Fibroblast of skin of abdomen (primary cell): ENCODE results near the gene PGM2.
"Not testable (repeated sequence)": the region's sequence is repeated elsewhere in the genome, so short reads cannot be mapped to it uniquely, and the experiment has no call there.

Experiments used
- DNase-seq: peaks from one replicate; pipeline ENCODE4 v3.0.0-alpha.2; 2013

Gene PGM2

DNA sequence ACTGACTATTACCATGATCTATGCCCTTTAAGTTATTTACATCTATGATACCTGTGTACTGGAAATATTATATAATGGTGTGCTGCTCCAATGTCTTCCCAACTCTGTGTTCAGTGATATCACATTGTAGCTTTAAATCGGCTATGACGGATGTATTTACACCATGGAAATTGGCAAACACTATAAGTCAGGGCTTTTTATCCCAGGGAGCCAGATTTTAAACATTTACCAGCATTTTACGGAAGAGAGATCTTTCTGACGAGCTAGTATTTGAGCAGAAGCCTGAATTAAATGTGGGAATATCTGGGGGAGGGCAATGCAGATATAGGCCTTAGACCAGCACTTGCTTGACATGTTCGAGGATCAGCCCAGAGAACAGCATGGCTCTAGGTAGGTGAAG, 7.7 kb upstream of the PGM2 start:
- DNase-seq = no peak

DNA sequence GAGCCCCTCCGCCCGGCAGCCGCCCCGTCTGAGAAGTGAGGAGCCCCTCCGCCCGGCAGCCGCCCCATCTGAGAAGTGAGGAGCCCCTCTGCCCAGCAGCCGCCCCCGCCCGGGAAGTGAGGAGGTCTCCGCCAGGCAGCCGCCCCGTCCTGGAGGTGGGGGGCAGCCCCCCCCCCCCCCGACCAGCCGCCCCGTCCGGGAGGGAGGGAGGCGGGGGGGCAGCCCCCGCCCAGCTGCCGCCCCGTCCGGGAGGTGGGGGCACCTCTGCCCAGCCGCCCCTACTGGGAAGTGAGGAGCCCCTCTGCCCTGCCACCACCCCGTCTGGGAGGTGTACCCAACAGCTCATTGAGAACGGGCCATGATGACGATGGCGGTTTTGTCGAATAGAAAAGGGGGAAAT, 6.0 kb upstream of the PGM2 start:
- not testable (repeated sequence) for DNase-seq

DNA sequence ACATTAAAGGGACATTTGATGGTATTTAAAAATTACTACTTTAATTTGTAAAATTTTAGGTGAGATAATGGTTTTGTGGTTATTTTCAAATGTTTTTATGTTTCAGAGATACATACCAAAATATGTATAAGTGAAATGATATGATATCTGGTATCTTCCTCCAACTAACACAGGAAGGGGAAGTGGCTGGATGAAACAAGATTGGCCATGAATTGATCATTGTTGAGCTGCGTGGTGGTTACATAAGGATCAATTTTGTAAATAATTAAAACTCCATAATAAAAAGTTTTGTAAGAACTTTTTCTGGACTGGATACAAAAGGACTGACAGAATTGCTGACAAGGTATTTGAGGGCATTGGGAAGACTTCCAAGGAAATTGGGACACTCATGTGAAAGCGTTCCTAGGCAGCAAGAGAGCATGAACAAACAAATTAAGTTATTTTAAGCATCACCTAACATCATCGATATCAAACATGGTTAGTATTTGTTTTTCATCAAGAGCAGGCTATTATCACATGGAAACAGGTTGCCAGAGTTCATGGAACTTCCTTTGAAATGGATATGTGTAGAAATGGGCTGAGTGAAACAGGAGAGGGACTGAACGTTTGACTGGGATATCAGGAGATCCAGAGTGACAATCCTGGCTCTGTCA, 4.4 kb upstream of the PGM2 start:
- DNase-seq = no peak

DNA sequence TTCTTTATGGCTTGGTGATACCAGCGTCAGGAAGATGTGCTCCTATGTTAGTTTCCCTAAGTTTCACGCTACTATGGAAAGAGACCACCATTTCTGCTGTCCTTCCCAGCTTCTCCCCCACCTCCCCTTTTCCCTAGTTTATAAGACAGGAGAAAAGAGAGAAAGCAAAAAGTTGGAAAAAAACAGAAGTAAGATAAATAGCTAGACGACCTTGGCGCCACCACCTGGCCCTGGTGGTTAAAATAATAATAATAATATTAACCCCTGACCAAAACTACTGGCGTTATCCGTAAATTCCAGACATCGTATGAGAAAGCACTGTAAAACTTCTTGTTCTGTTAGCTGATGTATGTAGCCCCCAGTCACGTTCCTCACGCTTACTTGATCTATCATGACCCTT, 985 bp upstream of the PGM2 start:
- DNase-seq = not testable (repeated sequence)

DNA sequence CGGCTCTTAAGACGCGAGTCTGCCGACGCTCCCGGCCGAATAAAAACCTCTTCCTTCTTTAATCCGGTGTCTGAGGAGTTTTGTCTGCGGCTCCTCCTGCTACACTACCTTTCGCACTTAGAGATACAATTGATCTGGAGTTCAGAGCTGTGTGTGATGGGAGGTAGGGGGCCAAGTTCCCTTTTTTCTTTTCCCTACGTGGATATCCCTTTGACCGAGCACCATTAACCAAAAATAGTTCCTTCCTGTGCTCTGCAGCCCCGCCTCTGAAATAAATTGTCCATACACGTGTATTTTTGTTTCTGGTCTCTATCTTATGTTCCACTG, 555 bp upstream of the PGM2 start:
- DNase-seq = no peak

DNA sequence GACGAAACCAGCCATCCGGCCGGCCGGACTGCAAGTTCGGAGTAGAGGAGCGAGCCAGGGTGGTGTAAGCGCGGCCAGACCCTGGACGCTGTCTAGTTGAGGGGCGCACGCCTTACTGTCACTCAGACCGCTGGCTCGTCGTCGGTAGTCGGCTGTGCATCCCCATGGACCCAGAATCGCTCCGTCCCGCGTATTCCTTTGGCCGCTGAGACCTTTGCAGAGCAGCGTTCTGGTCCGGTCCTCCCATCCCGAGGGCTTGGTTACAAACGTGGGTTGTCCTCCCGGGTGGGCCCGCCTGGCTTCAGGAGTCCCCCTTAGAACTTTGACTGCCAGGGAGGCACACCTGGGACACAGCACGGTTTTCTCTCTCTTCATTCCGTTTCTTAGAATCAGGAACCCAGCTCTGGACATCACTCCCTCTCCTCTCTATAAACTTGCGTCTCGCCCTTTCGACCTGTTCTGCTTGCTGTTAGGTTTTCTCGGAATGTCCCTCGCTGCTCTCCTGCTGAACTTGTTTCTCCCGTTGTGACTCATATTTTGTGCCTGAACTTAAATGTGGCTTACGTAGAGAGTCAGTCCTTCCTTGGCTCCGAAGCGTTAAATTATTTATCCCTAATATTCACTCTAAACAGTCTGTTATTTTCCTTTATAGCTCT, 672 bp downstream of the PGM2 start:
- DNase-seq = no peak

DNA sequence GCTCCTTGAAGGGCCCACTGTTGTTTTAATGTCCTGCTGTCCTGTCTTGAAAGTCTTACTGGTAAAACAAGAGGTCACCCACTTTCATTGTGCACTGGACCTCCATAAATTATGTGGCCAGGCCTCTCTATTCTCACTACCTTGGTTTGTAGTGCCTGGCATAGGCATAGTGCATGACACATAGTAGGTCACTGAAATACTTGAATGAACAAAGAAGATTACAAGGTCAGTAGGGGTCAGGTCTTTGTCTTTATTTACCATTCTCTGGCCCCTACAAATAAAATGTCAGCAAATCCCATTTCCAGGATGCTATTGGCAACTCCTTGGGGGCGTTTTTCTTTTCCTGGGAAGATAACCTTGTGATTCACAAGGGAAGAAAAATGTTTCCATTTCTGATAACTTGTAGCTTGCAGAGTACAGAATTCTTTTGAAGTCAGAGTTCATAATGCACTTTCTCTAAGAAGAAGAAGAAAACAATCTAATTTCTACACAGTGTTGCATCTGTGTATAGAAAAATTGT, 1.4 kb downstream of the PGM2 start:
- no peak for DNase-seq

DNA sequence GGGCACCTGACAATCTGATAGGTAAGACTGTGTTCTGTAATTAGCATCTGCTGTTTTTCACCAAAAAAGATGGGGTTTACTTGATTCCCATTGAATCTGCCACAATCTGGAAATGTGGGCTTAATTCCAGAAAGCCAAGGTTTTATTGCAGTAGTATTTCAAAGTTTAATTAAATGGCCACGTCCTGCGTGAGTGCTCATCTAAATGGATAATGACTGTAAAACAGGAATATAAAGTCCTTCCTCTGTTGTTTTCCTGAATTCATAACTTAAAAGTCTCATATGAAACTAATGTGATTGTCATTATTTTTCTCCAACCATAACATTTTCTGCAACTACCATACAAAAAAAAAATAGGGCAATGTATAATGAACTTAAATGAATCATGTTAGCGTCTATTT, 2.4 kb downstream of the PGM2 start:
- no peak for DNase-seq

DNA sequence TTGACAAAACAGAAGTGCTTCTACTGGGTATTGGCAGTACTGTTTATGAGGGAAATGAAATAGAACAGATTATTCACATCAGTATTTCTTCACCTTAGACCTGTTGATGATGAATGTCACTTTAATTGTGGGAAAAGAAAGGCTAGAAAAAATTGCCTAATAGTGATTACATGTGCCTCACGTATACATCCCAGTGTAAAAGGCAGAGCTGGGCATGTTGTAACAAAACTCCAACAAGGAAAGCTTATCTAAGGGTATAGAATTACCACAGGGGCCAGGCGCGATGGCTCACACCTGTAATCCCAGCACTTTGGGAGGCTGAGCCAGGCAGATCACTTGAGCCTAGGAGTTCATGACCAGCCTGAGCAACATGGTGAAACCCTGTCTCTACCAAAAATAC, 4.2 kb downstream of the PGM2 start:
- no peak for DNase-seq

DNA sequence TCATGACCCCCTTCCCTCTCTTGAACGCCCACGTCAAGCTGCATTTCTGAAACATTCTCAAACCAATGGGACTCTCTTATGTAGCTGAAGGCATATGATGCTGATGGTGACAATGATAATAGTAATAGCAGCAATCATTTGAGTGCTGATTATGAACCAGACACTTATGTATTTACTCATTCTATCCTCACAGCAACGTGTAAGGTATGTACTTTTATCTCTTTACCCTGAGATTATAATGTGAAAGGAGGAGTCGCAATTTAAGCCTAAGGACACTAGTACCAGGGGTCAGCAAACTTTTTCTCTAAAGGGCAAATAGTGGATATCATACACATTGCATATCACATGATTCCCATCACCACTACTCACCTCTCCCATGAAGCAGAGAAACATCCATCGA, 8.5 kb downstream of the PGM2 start:
- DNase-seq = no peak

DNA sequence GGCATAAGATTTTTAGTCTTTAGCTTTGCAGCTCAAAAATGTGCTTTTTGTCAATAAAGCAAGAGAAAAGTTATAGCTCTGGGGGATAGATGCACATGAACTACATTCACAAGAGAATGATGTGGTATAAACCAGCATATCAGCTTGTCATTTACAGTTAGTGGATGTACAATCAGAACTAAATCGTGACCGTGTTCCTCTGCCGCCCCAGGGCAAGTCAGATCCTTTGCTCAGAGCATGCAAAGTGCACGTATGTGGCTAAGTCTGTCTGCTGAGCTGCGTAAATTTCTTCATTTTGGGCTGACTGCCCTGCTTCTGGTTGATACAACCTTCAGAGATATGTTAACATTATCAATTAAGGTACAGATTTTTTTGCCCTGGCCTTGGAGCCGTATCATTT, 9.3 kb downstream of the PGM2 start:
- DNase-seq = no peak

DNA sequence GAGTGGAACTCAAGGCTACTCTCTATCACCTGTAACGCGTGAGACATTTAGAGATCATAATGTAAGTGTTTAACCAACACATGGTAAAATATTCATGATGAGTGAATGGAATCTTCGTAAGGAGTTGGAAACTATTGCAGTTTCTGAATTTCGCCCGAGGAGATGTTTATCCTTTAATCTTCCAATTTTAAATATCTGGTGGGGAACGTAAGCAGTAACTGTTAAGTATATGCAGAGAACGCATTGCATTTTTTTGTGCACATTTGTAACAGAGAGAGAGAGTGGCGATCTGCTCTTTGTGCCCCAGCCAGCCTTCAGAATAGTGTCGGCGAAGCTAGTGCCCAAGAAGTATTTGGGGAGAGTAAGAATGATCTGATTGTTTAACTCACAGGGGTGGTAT, 9.8 kb downstream of the PGM2 start:
- DNase-seq = no peak

DNA sequence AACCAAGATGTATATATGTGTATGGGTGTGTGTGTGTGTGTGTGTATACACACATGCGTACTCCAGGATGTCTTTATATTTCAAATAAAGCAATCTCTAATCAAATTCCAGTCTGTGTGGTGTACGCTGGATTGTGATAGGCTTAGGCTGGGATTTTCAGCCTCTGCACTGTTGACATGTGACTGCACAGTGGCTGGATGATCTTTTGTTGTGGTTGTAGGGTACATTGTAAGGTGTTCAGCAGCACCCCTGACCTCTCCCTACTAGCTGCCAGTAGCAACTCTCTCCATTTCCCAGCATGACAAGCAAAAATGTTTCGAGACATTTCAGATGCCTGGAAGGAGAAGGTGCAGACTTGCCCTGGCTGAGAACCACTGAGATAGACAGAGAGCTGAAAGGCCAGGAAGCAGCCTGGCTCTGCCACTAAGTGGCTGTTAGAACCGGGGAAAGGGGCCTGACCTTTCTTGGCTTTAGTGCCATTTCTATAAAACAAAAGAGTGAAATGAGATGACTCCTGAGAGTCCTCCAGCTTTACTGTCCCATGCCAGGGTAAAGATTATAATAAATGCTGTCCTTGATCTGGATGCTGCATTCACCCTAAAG, 10.5 kb downstream of the PGM2 start:
- no peak for DNase-seq

DNA sequence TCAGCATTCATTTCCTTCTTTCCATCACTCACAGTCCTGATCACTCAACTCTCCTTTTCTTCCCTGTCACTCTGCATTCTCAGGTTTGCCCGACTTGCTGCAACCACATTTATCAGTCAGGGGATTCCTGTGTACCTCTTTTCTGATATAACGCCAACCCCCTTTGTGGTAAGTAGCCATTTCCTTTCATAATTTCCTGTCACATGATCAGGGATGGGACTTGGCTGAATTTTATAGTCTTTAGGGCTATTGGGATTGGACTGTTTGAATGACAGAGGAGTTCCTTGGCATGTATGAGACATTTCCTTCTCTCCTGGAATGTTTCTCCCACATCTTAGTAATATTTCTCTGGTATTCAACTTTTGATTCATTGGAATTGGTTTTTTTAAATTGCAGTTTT, 11.0 kb downstream of the PGM2 start:
- peak; percentile 87 for DNase-seq

DNA sequence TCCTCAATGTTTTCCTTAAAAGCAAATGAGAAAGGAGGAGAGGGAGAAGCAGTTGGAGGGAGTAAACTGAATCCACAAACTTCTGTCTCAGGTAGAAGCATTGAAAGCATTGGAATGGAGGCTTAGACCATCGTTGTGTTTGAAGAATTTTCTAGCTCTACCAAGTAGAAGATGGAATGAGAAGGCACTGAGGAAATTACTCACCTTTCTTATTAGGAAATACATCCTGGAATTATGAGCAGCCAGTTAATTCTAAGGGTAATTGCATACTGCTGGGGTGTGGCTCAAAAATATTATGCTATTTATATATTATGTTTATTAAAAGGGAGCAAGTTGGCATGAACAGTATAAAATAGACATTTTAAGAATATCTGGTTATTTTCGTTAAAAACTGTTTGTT, 12.9 kb downstream of the PGM2 start:
- DNase-seq = no peak

DNA sequence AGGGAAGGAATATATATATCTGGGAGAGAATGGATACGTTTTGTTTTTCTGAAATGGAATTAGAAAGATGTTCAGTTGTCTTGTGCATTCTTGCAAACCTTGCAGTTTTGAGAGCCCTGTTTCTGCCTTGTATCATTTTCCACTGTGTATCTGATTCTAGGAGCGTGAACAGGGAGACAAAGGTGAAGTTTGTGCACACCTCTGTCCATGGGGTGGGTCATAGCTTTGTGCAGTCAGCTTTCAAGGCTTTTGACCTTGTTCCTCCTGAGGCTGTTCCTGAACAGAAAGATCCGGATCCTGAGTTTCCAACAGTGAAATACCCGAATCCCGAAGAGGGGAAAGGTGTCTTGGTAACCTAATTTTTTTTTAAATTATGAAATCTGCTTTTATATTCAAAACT, 17.7 kb downstream of the PGM2 start:
- no peak for DNase-seq

DNA sequence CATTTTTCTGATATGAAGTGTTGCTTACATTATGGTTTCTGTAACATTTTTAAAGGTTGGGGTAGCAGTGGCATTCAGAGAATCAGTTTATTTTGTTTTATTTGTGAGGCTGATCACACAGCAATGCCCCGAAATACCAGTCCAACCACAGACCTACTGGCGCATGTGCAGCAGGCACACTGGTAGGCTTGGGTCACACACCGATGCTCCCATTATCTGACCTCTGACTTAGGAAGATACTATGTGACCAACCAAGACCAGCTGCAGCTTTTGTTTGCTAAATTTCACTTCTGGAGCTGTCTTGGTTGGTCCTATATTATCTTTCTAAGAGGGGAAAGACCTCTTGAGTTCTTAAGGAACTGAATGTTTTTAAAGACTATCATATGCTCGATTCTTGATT, 18.7 kb downstream of the PGM2 start:
- no peak for DNase-seq

DNA sequence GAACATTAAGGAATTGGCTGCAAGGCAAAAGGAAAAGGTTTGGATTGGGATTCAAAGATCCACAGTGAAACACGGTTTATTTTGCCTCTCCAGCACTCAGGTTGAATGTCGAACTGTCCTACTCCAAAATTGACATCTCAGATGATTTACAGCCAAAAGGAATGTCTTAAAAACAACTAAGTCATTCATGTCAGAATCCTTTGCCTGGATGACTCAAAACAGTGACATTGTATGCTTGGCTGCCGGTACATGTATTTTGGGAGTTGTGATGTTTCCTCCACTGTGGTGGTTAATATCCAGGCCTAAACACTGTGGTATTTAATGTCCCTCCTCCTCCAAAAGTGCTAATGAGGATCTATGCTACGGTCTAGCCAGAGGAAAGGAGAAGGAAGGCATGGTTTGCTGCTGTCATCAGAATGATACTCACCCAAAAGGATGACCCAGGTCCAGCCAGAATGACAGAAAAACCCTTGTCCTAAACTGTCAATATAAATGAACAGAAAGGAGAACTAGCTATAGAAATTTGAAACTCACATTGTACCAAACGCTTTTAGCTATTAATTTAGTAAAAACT, 20.9 kb downstream of the PGM2 start:
- DNase-seq = no peak

DNA sequence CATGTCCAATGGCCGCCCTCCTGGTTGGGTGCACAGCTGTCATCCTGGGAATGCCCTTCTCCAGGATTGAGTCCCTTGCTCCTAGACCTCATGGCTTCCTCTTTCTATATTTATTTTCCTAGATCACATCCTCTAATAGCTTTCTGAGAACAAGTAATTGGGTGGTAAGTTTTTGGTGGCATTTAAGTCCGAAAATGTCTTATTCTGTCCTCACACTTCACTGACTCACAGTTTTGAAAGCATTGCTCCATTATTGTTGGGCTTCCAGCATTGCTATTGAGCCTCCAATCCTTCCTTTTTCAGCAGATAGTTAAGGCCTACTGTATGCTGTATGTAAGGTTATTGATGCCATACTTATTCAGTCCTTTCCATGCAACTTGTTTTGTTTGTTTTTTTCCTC, 25.9 kb downstream of the PGM2 start:
- DNase-seq = no peak

DNA sequence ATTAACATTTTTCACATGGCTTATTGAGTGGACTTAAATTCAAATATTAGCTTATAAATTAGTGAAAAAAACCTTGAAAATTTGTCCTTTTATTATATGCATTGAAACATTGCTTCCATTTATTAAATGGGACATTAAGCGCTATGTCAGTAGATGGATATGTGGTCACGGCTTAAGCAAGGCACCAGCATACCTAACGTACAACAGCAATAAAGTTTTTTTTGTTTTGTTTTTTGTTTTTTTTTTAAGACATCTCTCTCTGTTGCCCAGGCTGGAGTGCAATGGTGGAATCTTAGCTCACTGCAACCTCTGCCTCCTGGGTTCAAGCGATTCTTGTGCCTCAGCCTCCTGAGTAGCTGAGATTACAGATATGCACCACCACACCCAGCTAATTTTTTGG, 31.6 kb downstream of the PGM2 start:
- no peak for DNase-seq

DNA sequence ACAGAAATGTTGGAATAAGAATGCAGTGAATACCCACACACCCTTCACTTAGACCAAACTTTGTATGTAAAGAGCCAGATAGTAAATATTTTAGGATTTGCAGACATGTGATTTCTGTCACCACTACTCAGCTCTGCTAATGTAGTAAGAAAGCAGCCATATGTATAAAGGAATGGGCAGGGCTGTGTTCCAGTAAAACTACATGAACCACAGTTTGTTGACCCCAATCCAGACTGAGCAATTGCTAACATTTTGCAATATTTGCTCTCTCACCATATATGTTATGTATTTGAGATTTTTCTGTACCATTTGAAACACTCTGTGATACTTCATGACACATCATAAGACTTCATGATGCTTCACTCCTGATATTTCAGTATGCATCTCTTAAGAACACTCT, 32.4 kb downstream of the PGM2 start:
- DNase-seq = no peak

DNA sequence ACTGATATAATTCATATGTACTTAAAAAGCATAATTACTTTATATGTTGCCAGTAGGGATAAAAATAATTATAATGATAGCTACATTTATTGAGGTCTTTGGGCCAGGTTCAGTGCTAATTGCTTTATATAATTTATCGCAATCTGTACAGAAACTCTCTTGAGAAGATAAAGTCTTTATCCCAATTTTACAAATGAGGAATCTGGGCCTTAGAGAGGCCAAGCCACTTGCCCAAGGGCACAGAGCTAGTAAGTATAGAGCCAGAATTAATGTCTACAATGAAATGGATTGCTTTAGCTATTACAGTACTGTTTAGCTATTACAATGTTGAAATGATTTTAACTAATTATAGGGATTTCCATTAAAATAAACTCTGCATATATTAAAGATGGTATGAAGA, 33.8 kb downstream of the PGM2 start:
- no peak for DNase-seq

DNA sequence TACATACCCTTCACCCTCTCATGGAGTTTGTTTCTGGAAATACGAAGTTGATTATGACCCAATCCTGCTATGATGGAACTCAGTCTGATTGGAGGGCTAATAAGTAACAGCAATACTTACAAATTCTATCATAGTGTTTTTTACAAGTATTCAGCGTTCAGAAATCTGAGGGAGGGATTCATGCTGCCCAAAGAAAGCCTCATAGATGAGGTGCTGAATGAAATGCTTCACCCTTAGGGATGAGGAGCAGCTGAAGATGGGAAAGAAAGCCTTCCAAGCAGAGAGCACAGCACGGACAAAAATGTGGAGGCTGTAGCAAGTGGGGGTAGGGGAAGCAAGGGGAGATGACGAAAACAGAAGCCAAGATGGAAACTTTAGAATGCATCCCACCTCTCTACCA, 36.5 kb downstream of the PGM2 start:
- no peak for DNase-seq

DNA sequence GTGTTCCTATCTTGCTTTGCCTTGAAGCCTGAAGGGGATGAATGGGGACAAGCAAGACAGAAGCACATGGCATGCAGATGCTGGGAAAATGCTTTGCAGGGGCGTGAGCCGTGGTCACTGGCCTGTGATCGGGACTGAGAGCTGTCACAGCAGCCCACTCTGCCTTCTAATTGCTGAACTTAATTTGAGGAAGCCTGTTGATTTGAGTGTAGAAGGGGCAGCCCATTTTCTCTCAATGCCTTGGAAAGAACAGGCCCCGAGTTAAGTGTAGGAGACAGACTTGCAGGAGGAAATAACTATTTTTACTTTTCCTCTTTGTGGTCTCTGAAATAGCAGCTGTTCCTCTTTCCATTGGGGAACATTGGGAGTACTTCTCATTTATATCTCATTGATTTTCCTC, 38.3 kb downstream of the PGM2 start:
- no peak for DNase-seq
